Motor neuron (in vitro differentiated cells): ENCODE measurements around the gene ATP12A. TPM values are rescaled to one million over a fixed set of nuclear protein-coding genes. Genes with fewer than 3 reads are reported as not detected.

Experiments used
- ATAC-seq, 8 experiments: fragments of 200-7000 bp; cut with Tn5 transposase; replicated peaks in 6 of 8; 2 replicates each; pipeline ENCODE4 v1.8.0; 2021; ENCODE audit warnings: mild to moderate bottlenecking in 8 of 8, moderate library complexity in 8 of 8
- H3K27ac ChIP-seq, 2 donors: fragments of 250-450 bp; sonication (Bioruptor Pico); 2 replicates each; pipeline ENCODE4 v1.9.0; 2021; ENCODE audit warnings: antibody characterized with exemption in 2 of 2, mild to moderate bottlenecking in 2 of 2, moderate library complexity in 1 of 2
- H3K4me1 ChIP-seq, 2 donors: fragments of 250-450 bp; sonication (Bioruptor Pico); replicated peaks in 1 of 2; 2 replicates each; pipeline ENCODE4 v1.6.1; 2021; ENCODE audit warnings: antibody characterized with exemption in 2 of 2, mild to moderate bottlenecking in 2 of 2, moderate library complexity in 1 of 2
- H3K4me3 ChIP-seq, 5 donors: fragments of 250-450 bp; sonication (Bioruptor Pico); 2 replicates each; pipeline ENCODE4 v1.9.0; 2021; ENCODE audit warnings: antibody characterized with exemption in 5 of 5, mild to moderate bottlenecking in 5 of 5, moderate library complexity in 4 of 5
- WGBS, 10 experiments: fragments of 450-650 bp; shearing (Covaris generic); methylation state at CpG; one replicate each; pipeline ENCODE4 v1.0.0; 2022; 5-methylcytosine and 5-hydroxymethylcytosine counted together
- in situ Hi-C, 9 experiments: fragments of 400-800 bp; cut with MboI; loops; one replicate each; pipeline ENCODE4 v1.15.0; 2021; ENCODE audit warnings: low sequenced_read_pairs in 9 of 9, low pct_unique_long_range_greater_than_20kb in 2 of 9; ENCODE audit not compliant: unreplicated experiment in 9 of 9
- total RNA-seq, 8 experiments: library from RNA; unstranded; fragments of 300-600 nt; gene quantifications; 2 replicates each; pipeline versions ENCODE4 v1.2.3 to v1.2.4, GENCODE V29; 2022

Gene ATP12A
- total RNA-seq, 8 experiments from 2014 or later = 0.05 to 0.09 TPM; not detected in 6

- H3K4me1 ChIP-seq = no peaks in the 10 kb centered on the region
- peak in 3 of 8 experiments; percentile 81 to 100 (median 96) for ATAC-seq
- in situ Hi-C loops = no loop called here
- WGBS, 10 experiments = 4 to 100% (median 90%) methylated on average over 2 to 3 of the region's 3 CpGs; no CpG with 5 or more reads in 1 of the 10 experiments
- H3K4me3 ChIP-seq = no peak overlapping the region
- no peak overlapping the region for H3K27ac ChIP-seq
These were observed 30.0 kb upstream of the ATP12A start for GRCh38 chr13:24650161-24650560.

- H3K27ac ChIP-seq = no peak overlapping the region
- no peak overlapping the region for H3K4me3 ChIP-seq
- in situ Hi-C loops = no loop called here
- 62 to 100% (median 85%) methylated on average over 1 to 6 of the region's 7 CpGs for WGBS, 10 experiments
- H3K4me1 ChIP-seq = no peaks in the 10 kb centered on the region
- ATAC-seq = no peak
These were observed 28.4 kb upstream of the ATP12A start for GRCh38 chr13:24651718-24652345.

- Histone ChIP-seq H3K27ac (no peak overlapping the region), H3K4me3 (no peak overlapping the region), H3K4me1 (no peaks in the 10 kb centered on the region)
- peak in 1 of 8 experiments; percentile 59 for ATAC-seq
- WGBS, 10 experiments = 40 to 100% (median 75%) methylated on average over 1 to 2 of the region's 3 CpGs; no CpG with 5 or more reads in 3 of the 10 experiments
- in situ Hi-C loops = no loop called here
These were observed 27.8 kb upstream of the ATP12A start for GRCh38 chr13:24652359-24652758.

GRCh38 chr13:24654741-24655140, 25.5 kb upstream of the ATP12A start:
- Histone ChIP-seq H3K27ac (no peak overlapping the region), H3K4me3 (no peak overlapping the region), H3K4me1 (no peaks in the 10 kb centered on the region)
- in situ Hi-C loops = no loop called here
- 10 to 100% (median 72%) methylated on average over 2 to 7 of the region's 7 CpGs; no CpG with 5 or more reads in 1 of the 10 experiments for WGBS, 10 experiments
- ATAC-seq = no peak

GRCh38 chr13:24659239-24659638, 21.0 kb upstream of the ATP12A start:
- Histone ChIP-seq H3K4me3 (no peak overlapping the region), H3K27ac (no peak overlapping the region), H3K4me1 (no peaks in the 10 kb centered on the region)
- ATAC-seq = no peak
- 64 to 100% (median 82%) methylated on average over 1 to 3 of the region's 3 CpGs for WGBS, 10 experiments
- in situ Hi-C loops = no loop called here

- WGBS, 10 experiments = 13 to 87% (median 54%) methylated on average over 1 to 4 of the region's 4 CpGs
- in situ Hi-C loops = no loop called here
These were observed 20.0 kb upstream of the ATP12A start for GRCh38 chr13:24660023-24660741.

GRCh38 chr13:24661713-24662112, 18.5 kb upstream of the ATP12A start:
- 0 to 93% (median 82%) methylated on average over 2 to 5 of the region's 5 CpGs for WGBS, 10 experiments
- Histone ChIP-seq H3K4me1 (no peaks in the 10 kb centered on the region), H3K4me3 (no peak overlapping the region), H3K27ac (no peak overlapping the region)
- in situ Hi-C loops = no loop called here
- no peak for ATAC-seq

More at GRCh38 chr13:24660023-24660741, 20.0 kb upstream of the ATP12A start:
- Histone ChIP-seq H3K4me1 (no peaks in the 10 kb centered on the region), H3K27ac (no peak overlapping the region), H3K4me3 (no peak overlapping the region)
- peak in 2 of 8 experiments; percentile 24 to 91 for ATAC-seq

- WGBS, 10 experiments = 80 to 100% methylated on average over 1 of the region's 2 CpGs; no CpG with 5 or more reads in 8 of the 10 experiments
- in situ Hi-C loops = no loop called here
- peak in 2 of 8 experiments; percentile 38 for ATAC-seq
- no peaks in the 10 kb centered on the region for H3K4me1 ChIP-seq
- H3K4me3 ChIP-seq = no peak overlapping the region
- H3K27ac ChIP-seq = no peak overlapping the region
These were observed 17.8 kb upstream of the ATP12A start for GRCh38 chr13:24662195-24663088.

- no peaks in the 10 kb centered on the region for H3K4me1 ChIP-seq
- no peak overlapping the region for H3K27ac ChIP-seq
- in situ Hi-C loops = no loop called here
- WGBS, 10 experiments = 38 to 100% (median 81%) methylated on average over 1 to 4 of the region's 4 CpGs; no CpG with 5 or more reads in 3 of the 10 experiments
- no peak overlapping the region for H3K4me3 ChIP-seq
- ATAC-seq = no peak
These were observed 17.2 kb upstream of the ATP12A start for GRCh38 chr13:24663089-24663395.

- H3K4me1 ChIP-seq = no peaks in the 10 kb centered on the region
- in situ Hi-C loops = no loop called here
- WGBS, 10 experiments = 10 to 100% (median 87%) methylated on average over 1 of the region's 1 CpG; no CpG with 5 or more reads in 2 of the 10 experiments
- H3K4me3 ChIP-seq = no peak overlapping the region
- no peak overlapping the region for H3K27ac ChIP-seq
- ATAC-seq = no peak
These were observed 16.6 kb upstream of the ATP12A start for GRCh38 chr13:24663586-24663985.

- WGBS, 10 experiments = 10 to 100% (median 82%) methylated on average over 1 to 5 of the region's 5 CpGs
- Histone ChIP-seq H3K4me1 (no peaks in the 10 kb centered on the region), H3K27ac (no peak overlapping the region), H3K4me3 (no peak overlapping the region)
- in situ Hi-C loops = no loop called here
- ATAC-seq = peak in 2 of 8 experiments; percentile 49 to 78
These were observed 15.3 kb upstream of the ATP12A start for GRCh38 chr13:24664726-24665409.

GRCh38 chr13:24668511-24668910, 11.7 kb upstream of the ATP12A start:
- WGBS, 10 experiments = 67 to 100% (median 88%) methylated on average over 1 to 2 of the region's 4 CpGs; no CpG with 5 or more reads in 6 of the 10 experiments

More at GRCh38 chr13:24668511-24668910, 11.7 kb upstream of the ATP12A start:
- Histone ChIP-seq H3K4me3 (no peak overlapping the region), H3K4me1 (peaks cover 11 to 23% of the 10 kb centered on the region in 2 donors), H3K27ac (no peak overlapping the region)
- in situ Hi-C loops = no loop called here
- no peak for ATAC-seq
